Jurkat, Clone E6-1 (cell line): ENCODE data around the gene ARSG.
"Not testable (repeated sequence)": the region's sequence is repeated elsewhere in the genome, so short reads cannot be mapped to it uniquely, and the experiment has no call there.

Source experiments
- DNase-seq: peaks from one replicate; pipeline ENCODE4 v3.0.0-alpha.2; 2011; ENCODE audit warnings: low read depth, low spot score
- H3K4me3 ChIP-seq: 2 replicates; pipeline ENCODE4 v1.5.1; 2011; ENCODE audit warnings: mild to moderate bottlenecking, low read length, control low read depth, moderate library complexity

ARSG gene

GRCh38 chr17:68299817-68300216 lies 8.5 kb downstream of the ARSG start:
- DNase-seq, result no peak
- no peak overlapping the region for H3K4me3 ChIP-seq

GRCh38 chr17:68301438-68301959 lies 10.2 kb downstream of the ARSG start:
- no peak overlapping the region for H3K4me3 ChIP-seq
- DNase-seq, result no peak

GRCh38 chr17:68302066-68302564 lies 10.8 kb downstream of the ARSG start:
- no peak for DNase-seq
- no peak overlapping the region for H3K4me3 ChIP-seq

- no peak for DNase-seq
- no peak overlapping the region for H3K4me3 ChIP-seq
Measured at GRCh38 chr17:68302666-68303065, 11.4 kb downstream of the ARSG start.

- no peak overlapping the region for H3K4me3 ChIP-seq
- no peak for DNase-seq
Measured at GRCh38 chr17:68304706-68305105, 13.4 kb downstream of the ARSG start.

- no peak for DNase-seq
- H3K4me3 ChIP-seq, result no peak overlapping the region
Measured at GRCh38 chr17:68305142-68305541, 13.8 kb downstream of the ARSG start.

GRCh38 chr17:68306819-68307218 lies 15.5 kb downstream of the ARSG start:
- DNase-seq, result no peak
- H3K4me3 ChIP-seq, result no peak overlapping the region

GRCh38 chr17:68307443-68307842 lies 16.1 kb downstream of the ARSG start:
- no peak overlapping the region for H3K4me3 ChIP-seq
- DNase-seq, result no peak

- not testable (repeated sequence) for H3K4me3 ChIP-seq, DNase-seq
Measured at GRCh38 chr17:68308486-68308885, 17.2 kb downstream of the ARSG start.

GRCh38 chr17:68309066-68309670 lies 17.9 kb downstream of the ARSG start:
- DNase-seq, H3K4me3 ChIP-seq: not testable (repeated sequence)

- H3K4me3 ChIP-seq, result no peak overlapping the region
- no peak for DNase-seq
Measured at GRCh38 chr17:68310152-68310551, 18.9 kb downstream of the ARSG start.

- no peak overlapping the region for H3K4me3 ChIP-seq
- no peak for DNase-seq
Measured at GRCh38 chr17:68314916-68315535, 23.7 kb downstream of the ARSG start.

GRCh38 chr17:68315930-68316329 lies 24.6 kb downstream of the ARSG start:
- DNase-seq, result no peak
- no peak overlapping the region for H3K4me3 ChIP-seq

GRCh38 chr17:68317458-68317857 lies 26.2 kb downstream of the ARSG start:
- no peak overlapping the region for H3K4me3 ChIP-seq
- peak; percentile 33 for DNase-seq

GRCh38 chr17:68318103-68318991 lies 27.1 kb downstream of the ARSG start:
- no peak for DNase-seq
- no peak overlapping the region for H3K4me3 ChIP-seq

GRCh38 chr17:68319410-68320162 lies 28.3 kb downstream of the ARSG start:
- no peak for DNase-seq
- no peak overlapping the region for H3K4me3 ChIP-seq

GRCh38 chr17:68320311-68320865 lies 29.1 kb downstream of the ARSG start:
- H3K4me3 ChIP-seq, result no peak overlapping the region
- DNase-seq, result no peak

GRCh38 chr17:68320943-68321555 lies 29.8 kb downstream of the ARSG start:
- DNase-seq, result no peak
- no peak overlapping the region for H3K4me3 ChIP-seq
